Measurements from ENCODE around the gene SRSF11.
"Not testable (repeated sequence)": the region's sequence is repeated elsewhere in the genome, so short reads cannot be mapped to it uniquely, and the experiment has no call there.

Gene SRSF11, protein sequence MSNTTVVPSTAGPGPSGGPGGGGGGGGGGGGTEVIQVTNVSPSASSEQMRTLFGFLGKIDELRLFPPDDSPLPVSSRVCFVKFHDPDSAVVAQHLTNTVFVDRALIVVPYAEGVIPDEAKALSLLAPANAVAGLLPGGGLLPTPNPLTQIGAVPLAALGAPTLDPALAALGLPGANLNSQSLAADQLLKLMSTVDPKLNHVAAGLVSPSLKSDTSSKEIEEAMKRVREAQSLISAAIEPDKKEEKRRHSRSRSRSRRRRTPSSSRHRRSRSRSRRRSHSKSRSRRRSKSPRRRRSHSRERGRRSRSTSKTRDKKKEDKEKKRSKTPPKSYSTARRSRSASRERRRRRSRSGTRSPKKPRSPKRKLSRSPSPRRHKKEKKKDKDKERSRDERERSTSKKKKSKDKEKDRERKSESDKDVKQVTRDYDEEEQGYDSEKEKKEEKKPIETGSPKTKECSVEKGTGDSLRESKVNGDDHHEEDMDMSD

DNA sequence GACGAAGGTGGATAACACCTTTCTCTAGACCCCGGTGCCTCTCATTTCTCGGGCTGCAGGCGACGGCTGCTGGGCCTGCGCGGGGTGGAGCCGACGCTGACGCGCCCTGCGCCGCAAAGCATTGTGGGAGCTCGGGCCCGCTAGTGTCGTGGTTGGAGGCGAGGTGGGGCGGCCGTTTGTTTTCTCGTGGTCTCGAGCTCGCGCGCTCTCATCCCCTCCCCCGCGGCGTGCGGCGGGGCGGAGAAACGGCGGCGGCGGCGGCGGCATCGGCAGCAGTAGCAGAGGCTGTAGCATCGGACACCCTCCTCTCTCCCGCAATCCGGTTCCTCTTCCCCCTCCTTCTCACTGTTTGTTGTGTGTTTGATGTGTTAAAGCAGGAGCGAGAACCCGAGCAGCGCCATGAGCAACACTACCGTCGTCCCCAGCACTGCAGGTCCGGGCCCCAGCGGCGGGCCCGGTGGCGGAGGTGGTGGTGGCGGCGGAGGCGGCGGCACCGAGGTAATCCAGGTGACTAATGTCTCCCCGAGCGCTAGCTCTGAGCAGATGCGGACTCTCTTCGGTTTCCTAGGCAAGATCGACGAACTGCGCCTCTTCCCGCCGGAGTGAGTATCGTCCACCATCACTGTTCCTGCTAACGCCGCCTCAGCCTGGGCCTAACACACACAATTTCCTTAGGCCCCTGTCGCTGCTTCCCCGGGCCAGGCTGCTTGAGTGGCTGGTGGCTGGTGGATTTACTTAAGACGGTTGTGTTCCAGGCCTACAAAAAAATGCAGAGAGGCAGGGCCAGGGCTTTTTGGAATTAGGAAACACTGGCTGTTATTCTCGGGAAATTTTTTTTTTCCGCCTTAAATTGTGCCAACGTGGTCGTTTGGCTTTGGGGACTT lies at the start of gene SRSF11:
Gene SRSF11 (plus strand): TSS at position 143 of the 884 bp plus-strand sequence. CDS start 257 bp downstream, at position 400.
- peak; percentile 93 for DNase-seq (ENCODE audit: low read depth)

DNA sequence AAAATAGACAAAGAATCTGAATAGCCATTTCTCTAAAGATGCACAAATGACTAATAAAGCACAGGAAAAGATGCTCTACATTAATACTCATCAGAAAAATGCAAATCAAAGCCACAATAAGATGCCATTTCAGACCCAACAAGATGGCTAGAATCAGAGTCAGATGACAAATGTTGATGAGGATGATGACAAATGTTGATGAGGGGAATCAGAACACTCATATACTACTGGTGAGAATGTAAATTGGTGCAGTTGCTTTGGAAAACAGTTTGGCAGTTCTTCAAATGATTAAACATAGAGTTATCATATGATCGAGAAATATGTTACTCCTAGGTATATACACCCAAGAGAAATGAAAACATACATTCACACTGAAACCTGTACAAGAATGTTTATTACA lies 49.7 kb upstream of the SRSF11 start:
- DNase-seq (ENCODE audit: low read depth), result no peak

DNA sequence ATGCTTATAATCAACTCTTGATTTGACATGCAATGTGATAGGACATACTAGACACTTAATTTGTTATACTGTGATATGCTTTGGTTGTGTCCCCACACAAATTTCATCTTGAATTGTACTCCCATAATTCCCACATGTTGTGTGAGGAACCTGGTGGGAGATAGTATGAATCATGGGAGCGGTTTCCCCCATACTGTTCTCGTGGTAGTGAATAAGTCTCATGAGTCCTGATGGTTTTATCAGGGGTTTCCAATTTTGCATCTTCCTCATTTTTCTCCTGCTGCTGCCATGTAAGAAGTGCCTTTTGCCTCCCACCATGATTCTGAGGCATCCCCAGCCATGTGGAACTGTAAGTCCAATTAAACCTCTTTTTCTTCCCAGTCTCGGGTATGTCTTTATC lies 36.0 kb upstream of the SRSF11 start:
- not testable (repeated sequence) for DNase-seq (ENCODE audit: low read depth)

DNA sequence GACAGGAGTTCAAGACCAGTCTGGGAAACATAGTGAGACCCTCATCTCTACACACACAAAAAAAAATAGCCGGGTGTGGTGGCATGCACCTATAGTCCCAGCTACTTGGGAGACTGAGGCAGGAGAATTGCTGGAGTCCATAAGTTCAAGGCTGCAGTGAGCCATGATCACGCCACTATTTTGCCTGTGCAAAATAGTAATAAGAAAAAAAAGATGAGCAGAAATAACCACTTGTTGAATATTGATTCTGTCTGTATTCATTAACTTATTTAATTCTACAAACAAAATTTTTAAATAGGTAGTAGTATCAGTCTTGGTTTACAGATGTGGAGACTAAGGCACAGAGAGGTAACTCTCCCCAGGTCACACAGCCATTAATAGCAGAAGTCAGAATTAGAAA lies 32.7 kb upstream of the SRSF11 start:
- DNase-seq (ENCODE audit: low read depth), result no peak

DNA sequence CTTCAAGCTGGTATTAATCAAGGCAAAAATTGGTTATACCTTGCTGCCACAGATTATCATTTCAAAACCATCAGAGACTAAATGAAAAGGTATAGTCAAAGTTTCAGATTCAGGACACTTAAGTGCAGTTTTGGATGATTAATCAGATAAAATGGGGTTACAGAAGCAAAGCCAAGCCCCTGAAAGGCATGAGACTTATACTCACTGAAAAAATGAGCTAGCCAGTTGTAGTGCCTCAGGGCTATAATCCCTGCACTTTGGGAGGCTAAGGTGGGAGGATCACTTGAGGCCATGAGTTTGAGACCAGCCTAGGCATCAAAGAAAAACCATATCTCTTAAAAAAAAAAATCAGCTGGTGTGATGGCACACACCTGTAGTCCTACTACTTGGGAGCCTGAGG lies 31.0 kb upstream of the SRSF11 start:
- no peak for DNase-seq (ENCODE audit: low read depth)

DNA sequence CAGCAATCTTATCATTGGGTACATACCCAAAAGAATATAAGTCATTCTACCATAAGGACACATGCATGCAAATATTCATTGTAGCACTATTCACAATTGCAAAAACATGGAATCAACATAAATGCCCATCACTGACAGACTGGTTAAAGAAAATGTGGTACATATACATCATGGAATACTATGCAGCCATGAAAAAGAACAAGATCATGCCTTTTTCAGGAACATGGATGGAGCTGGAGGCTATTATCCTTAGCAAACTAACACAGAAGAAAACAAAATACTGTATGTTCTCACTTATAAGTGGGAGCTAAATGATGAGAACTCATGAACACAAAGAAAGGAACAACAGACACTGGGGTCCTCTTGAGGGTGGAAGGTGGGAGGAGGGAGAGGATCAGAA lies 28.7 kb upstream of the SRSF11 start:
- not testable (repeated sequence) for DNase-seq (ENCODE audit: low read depth)

DNA sequence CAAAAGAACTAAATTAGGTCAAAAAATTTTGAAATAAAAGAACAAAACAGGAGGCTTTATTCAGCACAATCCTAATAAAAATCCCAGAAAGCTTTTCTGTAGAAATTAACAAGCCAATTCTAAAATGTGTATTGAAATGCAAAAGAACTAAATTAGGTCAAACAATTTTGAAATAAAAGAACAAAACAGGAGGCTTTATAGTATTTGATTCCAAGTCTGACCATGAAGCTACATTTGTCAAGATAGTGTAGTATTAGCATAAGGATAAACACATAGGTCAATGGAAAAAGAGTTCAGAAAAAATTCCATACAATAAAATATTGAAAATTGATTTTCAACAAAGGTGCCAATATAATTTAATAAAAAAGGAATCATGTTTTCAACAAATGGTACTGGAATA lies 26.6 kb upstream of the SRSF11 start:
- no peak for DNase-seq (ENCODE audit: low read depth)

DNA sequence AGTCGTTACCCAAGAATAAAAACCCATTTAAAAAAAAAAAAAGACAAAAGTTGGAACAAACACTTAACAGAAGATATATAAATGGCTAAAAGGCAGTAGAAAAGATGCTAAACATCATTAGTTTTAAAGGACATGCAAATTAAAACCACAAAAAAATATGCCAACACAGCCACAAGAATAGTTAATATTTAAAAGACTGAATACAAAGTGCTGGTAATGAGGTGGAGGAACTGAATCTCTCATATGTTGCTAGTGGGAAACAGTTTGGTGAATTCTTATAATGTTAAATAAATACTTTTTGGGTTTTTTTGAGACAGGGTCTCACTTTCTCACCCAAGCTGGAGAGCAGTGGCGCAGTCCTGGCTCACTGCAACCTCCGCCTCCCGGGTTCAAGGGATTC lies 25.8 kb upstream of the SRSF11 start:
- no peak for DNase-seq (ENCODE audit: low read depth)

DNA sequence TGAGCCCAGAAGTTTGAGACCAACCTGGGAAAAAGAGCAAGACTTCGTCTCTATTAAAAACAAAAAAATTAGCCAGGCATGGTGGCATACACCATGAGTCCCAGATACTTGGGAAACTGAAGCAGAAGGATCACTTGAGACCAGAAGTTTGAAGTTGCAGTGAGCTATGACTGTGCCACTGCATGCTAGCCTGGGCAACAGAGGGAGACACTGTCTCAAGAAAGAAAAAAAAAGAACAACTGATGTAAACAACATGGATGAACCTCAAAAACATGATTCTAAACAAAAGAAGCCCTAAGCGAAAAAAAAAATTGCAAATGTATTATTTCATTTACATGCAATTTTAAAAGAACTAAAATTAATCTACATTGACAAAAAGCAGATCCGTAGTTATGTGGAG lies 24.8 kb upstream of the SRSF11 start:
- no peak for DNase-seq (ENCODE audit: low read depth)

DNA sequence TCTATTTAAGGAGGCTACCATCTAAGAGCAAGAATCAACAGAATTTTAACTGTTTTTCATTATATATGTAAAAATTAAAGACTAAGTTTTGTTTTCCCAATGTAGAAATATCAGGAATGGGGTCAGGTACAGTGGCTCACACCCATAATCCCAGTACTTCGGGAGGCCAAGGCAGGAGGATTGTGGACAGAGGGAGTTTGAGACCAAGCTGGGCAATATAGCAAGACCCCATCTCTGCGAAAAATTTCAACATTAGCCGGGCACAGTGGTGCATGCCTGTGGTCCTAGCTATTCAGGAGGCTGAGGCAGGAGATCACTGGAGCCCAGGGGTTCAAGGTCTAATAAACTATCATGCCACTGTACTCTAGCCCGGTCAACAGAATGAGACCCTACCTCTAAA lies 21.1 kb upstream of the SRSF11 start:
- no peak for DNase-seq (ENCODE audit: low read depth)

DNA sequence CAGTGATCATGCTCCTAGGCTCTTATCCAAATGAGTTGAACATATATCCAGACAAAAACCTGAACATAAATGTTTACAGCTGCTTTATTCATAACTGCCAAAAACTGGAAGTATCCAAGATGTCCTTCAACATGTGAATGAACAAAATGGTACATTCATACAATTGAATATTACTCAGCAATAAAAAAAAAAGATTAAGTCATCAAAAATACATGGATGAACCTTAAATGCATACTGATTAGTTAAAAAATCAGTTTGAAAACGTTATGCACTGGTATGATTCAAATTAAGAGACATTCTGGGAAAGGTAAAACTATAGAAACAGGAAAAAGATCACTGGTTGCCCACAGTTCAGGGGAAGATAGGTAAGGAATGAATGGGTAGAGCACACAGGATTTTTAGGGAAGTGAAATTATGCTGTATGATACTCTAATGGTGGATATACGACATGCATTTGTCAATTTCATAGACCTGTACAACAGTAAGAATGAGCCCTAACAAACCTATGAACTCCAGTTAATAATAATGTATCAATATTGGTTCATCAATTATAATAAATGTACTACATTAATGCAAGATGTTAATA lies 18.9 kb upstream of the SRSF11 start:
- no peak for DNase-seq (ENCODE audit: low read depth)

DNA sequence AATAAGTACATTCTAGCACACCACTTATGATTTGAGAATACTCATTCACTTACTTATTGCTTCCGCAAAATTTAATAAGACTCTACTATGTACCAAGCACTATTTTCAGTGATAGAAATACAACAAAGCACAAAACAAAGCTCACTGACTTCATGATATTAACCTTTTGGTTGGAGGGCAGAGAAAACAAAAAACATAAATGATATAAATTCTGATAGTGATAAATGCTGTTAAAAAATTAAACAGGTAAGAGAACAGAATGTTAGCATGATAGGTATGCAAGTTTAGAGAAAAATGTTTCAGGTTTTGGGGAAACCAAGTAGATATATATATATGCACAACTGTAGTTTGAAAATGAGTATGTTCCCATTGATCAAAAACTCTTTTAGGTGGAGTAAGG lies 17.0 kb upstream of the SRSF11 start:
- no peak for DNase-seq (ENCODE audit: low read depth)

DNA sequence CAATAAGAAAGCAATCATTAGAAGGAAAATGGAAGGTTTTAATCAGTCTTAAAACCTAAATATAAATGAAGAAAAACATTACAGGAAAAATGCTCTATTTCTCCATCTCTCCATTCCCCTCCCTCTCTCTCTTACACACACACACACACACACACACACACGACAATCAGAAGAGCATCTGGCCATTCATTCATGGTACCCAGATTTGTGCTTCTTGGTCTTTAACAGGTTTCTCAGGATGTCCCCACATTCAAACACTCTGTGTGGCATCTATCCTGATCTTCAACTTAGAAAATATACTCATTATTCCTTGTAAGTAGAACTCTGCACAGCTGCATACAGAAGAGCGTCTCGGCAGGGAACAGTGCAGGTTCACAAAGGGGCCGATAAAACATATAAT lies 16.6 kb upstream of the SRSF11 start:
- no peak for DNase-seq (ENCODE audit: low read depth)

DNA sequence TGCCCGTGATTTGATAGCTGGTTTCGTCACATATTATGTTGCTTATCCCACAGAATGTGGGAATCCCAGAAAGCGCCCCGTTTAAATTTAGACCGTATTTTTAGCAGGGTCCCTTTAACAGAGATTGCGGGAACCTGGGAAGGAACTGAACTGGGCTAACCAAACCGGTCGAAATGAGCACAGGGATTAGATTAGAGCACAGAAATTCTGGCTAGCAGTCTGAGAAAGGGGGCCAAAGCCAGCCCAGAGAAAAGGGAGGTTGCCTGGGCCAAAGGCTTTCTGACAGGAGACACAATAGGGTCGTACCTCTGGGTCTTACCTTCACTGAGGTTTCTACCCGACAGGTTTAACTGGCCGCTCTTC lies 16.1 kb upstream of the SRSF11 start:
- no peak for DNase-seq (ENCODE audit: low read depth)

DNA sequence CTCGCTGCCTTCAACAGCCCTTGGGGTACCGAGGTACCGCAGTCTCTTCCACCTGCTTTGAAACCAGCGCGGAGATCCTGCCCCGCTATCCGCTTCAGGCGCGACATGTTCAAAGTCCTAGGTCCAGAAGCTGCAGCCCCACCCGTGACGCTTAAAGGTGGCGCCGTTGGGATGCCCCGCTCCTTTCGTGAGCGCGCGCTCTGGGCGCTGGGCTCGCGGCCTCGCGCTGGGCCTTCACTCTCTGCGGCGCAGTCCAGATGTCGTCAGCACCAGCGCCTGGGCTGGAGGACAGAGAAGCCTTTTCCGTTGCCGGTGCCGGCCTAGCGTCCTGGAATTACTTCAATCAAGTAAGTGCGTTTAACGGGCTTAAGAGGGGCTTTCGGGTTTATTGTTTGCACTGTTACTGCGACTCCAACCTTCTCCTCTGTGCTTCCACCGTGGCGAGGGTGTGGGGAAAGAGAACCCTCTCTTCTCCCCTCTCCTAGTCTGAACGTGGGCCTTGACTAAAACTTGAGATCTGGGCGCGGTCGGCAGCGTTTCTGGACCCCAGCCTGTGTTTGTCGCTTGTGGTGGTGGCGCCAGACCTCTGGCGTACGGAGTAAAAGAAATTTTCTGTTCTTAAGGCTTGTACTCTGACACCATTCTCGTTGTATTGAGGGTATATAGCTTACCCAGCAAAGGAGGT lies 15.6 kb upstream of the SRSF11 start, which contains the start of gene LRRC40:
Gene LRRC40 (minus strand): TSS at position 146 of the 685 bp plus-strand sequence. CDS start 39 bp downstream, at position 107.
- DNase-seq (ENCODE audit: low read depth), result peak; percentile 94

DNA sequence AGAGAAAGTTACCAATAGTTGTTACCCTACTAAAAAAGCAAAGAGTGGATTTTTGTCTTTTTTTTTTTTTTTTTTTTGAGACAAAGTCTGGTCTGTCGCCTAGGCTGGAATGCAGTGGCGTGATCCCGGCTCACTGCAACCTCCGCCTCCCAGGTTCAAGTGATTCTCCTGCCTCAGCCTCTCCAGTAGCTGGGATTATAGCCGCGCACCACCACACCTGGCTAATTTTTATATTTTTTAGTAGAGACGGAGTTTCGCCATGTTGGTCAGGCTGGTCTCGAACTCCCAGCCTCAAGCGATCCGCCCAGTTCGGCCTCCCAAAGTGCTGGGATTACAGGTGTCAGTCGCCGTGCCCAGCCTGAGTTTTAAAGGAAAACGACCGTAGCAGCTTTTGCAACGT lies 14.3 kb upstream of the SRSF11 start:
- DNase-seq (ENCODE audit: low read depth), result not testable (repeated sequence)

DNA sequence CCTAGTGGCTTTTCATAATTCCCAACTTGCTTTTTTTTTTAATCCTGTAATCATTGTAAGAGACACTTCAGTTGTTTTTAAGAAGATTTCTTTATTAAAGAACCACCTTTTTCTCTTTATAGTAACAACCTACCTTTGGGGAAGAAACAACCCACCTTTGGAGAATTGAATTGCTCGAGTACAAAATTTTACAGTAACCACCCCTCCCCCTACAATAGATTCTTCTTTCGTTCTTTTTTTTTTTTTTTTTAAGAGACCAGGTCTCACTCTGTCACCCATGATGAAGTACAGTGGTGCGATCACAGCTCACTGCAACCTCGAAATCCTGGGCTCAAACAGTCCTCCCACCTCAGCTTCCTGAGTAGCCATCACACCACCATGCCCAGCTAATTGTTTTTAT lies 13.7 kb upstream of the SRSF11 start:
- DNase-seq (ENCODE audit: low read depth), result no peak

DNA sequence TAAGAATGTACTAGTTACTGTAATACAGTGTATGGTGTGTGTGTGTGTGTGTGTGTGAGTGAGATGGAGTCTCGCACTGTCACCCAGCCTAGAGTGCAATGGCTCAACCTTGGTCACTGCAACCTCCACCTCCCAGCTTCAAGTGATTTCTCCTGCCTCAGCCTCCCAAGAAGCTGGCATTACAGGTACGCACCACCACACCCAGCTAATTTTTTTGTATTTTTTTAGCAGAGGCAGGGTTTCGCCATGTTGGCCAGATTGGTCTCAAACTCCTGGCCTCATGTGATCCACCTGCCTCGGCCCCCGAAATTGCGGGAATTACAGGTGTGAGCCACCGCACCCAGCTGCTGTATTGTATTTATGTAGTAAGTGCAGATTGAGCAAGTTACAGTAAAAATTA lies 12.9 kb upstream of the SRSF11 start:
- no peak for DNase-seq (ENCODE audit: low read depth)

DNA sequence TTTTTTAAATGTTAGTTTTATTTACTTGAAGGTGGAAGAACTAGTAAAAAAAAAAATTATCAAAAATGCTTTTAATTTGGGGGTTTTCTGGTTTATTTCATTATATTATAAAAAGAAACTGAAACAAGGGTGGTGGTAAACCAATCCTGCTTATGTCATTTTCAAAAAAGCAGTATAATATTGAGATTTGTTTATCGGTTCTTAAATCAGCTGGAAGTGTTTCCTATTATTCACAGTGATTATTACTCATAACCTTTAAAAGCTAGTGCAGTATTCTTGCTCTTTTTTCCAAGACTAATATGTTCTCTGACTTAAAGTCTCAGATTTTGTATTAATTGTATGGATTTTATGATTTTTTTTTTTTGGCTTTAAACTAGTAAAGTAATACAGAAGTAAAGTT lies 10.4 kb upstream of the SRSF11 start:
- no peak for DNase-seq (ENCODE audit: low read depth)

DNA sequence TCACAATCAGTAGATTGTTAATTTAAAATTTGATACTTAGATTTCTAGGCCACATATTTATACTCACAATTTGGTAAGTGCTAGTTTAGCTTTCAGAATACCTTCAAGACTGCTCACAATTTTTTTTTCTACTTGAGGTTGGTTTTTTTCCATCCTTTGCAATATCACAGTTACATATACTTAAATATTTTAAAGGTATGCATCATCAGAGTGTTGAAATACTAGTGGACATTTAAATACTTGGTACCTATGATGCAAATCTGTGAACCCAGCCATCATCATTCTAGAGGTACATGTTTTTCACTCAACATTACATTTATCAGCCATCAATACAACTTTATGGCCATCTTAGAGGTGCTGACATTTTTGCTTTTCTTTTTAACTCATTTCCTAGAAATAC lies 9.6 kb upstream of the SRSF11 start:
- no peak for DNase-seq (ENCODE audit: low read depth)

DNA sequence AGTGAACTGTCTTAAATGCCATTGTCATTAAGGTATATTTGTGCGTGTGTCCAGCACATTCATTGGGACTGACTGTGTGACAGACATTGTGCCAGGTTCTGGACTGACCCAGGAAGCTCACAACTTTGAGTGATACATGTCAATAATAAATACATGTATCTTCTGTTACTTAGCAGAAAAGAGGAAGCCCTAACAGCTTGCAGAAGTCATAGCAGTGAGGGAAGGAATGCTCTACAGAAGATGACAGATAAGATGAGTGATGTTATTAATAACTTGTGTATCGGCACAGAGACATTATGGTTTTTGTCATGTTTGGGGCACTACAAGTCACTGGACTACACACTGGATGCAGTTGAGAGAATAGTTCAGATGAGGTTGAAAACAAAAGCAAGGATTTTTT lies 1.2 kb upstream of the SRSF11 start:
- no peak for DNase-seq (ENCODE audit: low read depth)
